Uterus (tissue), 2 donors: ENCODE measurements around the gene U2SURP.
"Not testable (repeated sequence)": the region's sequence is repeated elsewhere in the genome, so short reads cannot be mapped to it uniquely, and the experiment has no call there.

ENCODE experiments used
- POLR2A ChIP-seq, 2 donors: fragments of 450-650 bp; IDR thresholded peaks; one replicate each; pipeline ENCODE4 v1.6.1; 2016; ENCODE audit warnings: antibody characterized with exemption in 2 of 2, mild to moderate bottlenecking in 1 of 2, moderate library complexity in 1 of 2
- TF ChIP-seq, protein P1 (sequence below), 4 experiments: fragments of 200-600 bp in 2 of 4; fragments of 450-650 bp in 2 of 4; sonication (generic) in 2 of 4; IDR thresholded peaks; one replicate each; pipeline ENCODE4 v1.5.1; 2016 to 2019; ENCODE audit warnings: antibody characterized with exemption in 4 of 4, mild to moderate bottlenecking in 2 of 4, moderate library complexity in 1 of 4

DNA sequence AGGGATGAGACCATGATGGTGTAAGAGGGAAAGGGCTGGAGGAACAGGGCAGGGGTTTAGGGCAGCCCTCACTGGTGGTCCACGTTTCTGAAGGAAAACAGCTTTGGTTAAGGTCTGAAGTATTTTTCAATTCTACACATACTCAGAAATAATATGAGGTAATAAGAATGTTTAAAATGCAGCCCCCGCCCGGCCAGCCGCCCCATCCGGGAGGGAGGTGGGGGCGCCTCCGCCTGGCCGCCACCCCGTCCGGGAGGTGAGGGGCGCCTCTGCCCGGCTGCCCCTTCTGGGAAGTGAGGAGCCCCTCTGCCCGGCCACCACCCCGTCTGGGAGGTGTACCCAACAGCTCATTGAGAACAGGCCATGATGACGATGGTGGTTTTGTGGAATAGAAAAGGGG lies 72.2 kb downstream of the U2SURP start:
- TF ChIP-seq, protein P1, sequence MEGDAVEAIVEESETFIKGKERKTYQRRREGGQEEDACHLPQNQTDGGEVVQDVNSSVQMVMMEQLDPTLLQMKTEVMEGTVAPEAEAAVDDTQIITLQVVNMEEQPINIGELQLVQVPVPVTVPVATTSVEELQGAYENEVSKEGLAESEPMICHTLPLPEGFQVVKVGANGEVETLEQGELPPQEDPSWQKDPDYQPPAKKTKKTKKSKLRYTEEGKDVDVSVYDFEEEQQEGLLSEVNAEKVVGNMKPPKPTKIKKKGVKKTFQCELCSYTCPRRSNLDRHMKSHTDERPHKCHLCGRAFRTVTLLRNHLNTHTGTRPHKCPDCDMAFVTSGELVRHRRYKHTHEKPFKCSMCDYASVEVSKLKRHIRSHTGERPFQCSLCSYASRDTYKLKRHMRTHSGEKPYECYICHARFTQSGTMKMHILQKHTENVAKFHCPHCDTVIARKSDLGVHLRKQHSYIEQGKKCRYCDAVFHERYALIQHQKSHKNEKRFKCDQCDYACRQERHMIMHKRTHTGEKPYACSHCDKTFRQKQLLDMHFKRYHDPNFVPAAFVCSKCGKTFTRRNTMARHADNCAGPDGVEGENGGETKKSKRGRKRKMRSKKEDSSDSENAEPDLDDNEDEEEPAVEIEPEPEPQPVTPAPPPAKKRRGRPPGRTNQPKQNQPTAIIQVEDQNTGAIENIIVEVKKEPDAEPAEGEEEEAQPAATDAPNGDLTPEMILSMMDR (IDR thresholded peaks at IDR 0.05): not testable (repeated sequence)
- not testable (repeated sequence) for TF ChIP-seq POLR2A (IDR thresholded peaks at IDR 0.05)
